ENCODE measurements around the gene TRA2A. TPM values are rescaled to one million over a fixed set of nuclear protein-coding genes. Genes with fewer than 3 reads are reported as not detected.

Gene TRA2A
- total and polyA plus RNA-seq, 9 of the 15 experiments (the other 6 are each of a cell fraction or from before 2014, with no cell fraction given) = 22.7 to 210 (median 73.9) TPM

DNA sequence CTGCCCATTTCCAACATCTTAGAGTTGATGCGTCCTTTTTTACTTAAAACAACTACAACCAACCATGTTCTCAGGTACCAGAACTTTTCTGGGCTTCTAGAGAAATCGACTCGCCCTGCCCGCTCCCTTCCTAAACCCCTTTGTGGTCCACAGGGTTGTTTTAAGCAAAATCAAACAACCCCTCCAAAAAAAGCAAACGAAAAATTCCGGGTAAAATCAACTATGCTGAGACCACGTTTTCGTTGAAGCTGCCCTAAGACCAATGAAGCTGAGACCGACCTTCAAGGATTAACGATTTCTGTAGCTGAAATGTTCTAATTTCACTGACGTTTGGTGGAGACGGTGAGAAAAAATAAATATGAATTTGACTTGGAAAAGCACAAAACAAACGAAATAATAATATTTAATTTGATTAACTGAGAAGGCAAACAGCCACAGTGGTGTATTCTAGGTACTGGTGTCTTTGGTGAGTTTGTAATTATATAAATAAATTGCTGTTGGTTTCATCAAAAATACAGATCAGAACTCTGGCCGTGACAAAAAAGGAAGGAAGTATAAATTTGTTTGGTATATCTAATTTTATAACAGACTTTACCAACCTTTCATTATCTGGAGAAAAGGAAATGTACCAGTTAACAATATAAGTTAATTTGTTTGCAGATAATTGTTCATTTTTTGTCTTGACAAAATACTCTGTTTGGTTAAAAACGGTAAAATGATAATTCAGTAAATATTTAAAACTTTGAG lies 56.8 kb downstream of the TRA2A start (continued):
- TF ChIP-seq THAP12 (CRISPR knock-in tag; IDR thresholded peaks at IDR 0.05) (no peak), ZNF445 (CRISPR knock-in tag; IDR thresholded peaks at IDR 0.05; ENCODE audit: low read depth) (no peak), ETV5 (CRISPR knock-in tag; IDR thresholded peaks at IDR 0.05; ENCODE audit: low read depth) (peak; percentile 35; the same call in 1 of the 2 replicates), BRD9 (IDR thresholded peaks at IDR 0.05; ENCODE audit: low read depth, partially characterized antibody) (peak; percentile 57), ZNF436 (CRISPR knock-in tag; IDR thresholded peaks at IDR 0.05) (no peak), RFX7 (CRISPR knock-in tag; IDR thresholded peaks at IDR 0.05) (no peak), THRA (IDR thresholded peaks at IDR 0.05) (no peak), NR2C2 (CRISPR knock-in tag; IDR thresholded peaks at IDR 0.05) (no peak), NR2C2 (tag; IDR thresholded peaks at IDR 0.05) (peak; percentile 25; the same call in 1 of the 2 replicates), FOXA3 (CRISPR knock-in tag; conservative IDR thresholded peaks at IDR 0.05 in 1 of 2, IDR thresholded peaks at IDR 0.05 in 1 of 2) (no peak), OTX1 (CRISPR knock-in tag; IDR thresholded peaks at IDR 0.05) (no peak), MTA2 (IDR thresholded peaks at IDR 0.05; ENCODE audit: low read depth) (no peak), CREB5 (CRISPR knock-in tag; IDR thresholded peaks at IDR 0.05) (no peak), RAD21 (CRISPR knock-in tag; conservative IDR thresholded peaks at IDR 0.05 in 1 of 2, IDR thresholded peaks at IDR 0.05 in 1 of 2) (no peak)
- TF ChIP-seq, protein P1, sequence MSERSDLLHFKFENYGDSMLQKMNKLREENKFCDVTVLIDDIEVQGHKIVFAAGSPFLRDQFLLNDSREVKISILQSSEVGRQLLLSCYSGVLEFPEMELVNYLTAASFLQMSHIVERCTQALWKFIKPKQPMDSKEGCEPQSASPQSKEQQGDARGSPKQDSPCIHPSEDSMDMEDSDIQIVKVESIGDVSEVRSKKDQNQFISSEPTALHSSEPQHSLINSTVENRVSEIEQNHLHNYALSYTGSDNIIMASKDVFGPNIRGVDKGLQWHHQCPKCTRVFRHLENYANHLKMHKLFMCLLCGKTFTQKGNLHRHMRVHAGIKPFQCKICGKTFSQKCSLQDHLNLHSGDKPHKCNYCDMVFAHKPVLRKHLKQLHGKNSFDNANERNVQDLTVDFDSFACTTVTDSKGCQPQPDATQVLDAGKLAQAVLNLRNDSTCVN (CRISPR knock-in tag; IDR thresholded peaks at IDR 0.05) = no peak
- TF ChIP-seq, protein P2, sequence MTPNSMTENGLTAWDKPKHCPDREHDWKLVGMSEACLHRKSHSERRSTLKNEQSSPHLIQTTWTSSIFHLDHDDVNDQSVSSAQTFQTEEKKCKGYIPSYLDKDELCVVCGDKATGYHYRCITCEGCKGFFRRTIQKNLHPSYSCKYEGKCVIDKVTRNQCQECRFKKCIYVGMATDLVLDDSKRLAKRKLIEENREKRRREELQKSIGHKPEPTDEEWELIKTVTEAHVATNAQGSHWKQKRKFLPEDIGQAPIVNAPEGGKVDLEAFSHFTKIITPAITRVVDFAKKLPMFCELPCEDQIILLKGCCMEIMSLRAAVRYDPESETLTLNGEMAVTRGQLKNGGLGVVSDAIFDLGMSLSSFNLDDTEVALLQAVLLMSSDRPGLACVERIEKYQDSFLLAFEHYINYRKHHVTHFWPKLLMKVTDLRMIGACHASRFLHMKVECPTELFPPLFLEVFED (CRISPR knock-in tag; conservative IDR thresholded peaks at IDR 0.05) = 0 out of 2 replicates have a peak, but pooled peaks have one; percentile 68
- TF ChIP-seq, protein P3, sequence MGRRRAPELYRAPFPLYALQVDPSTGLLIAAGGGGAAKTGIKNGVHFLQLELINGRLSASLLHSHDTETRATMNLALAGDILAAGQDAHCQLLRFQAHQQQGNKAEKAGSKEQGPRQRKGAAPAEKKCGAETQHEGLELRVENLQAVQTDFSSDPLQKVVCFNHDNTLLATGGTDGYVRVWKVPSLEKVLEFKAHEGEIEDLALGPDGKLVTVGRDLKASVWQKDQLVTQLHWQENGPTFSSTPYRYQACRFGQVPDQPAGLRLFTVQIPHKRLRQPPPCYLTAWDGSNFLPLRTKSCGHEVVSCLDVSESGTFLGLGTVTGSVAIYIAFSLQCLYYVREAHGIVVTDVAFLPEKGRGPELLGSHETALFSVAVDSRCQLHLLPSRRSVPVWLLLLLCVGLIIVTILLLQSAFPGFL (CRISPR knock-in tag; IDR thresholded peaks at IDR 0.05) = no peak

Measured in K562 (cell line).